ENCODE results near the gene TTLL5. TPM values are rescaled to one million over a fixed set of nuclear protein-coding genes. Genes with fewer than 3 reads are reported as not detected.

Gene TTLL5
- total RNA-seq, 1 experiment from 2014 or later: 28.2 TPM

Other genes with a start within 250 kb of the TTLL5 start
- gene JDP2, start 233.2 kb upstream of the TTLL5 start, total RNA-seq (2014; rRNA removed; shearing (Covaris generic)): 2.6 and 2.9 TPM in 2 replicates
- gene BATF, start 138.8 kb upstream of the TTLL5 start, total RNA-seq (2014; rRNA removed; shearing (Covaris generic)): not detected in 2 replicates
- 2.8 and 3.4 TPM in 2 replicates for gene FLVCR2, start 82.6 kb upstream of the TTLL5 start, total RNA-seq (2014; rRNA removed; shearing (Covaris generic))
- 12.2 and 14.1 TPM in 2 replicates for gene ERG28, start 370 bp upstream of the TTLL5 start, total RNA-seq (2014; rRNA removed; shearing (Covaris generic))